Thyroid gland (tissue), 4 donors: ENCODE results near the gene SNORC.

Source experiments
- CTCF ChIP-seq, 6 experiments: fragments of 200-600 bp in 3 of 6; fragments of 450-650 bp in 3 of 6; sonication (generic) in 3 of 6; IDR thresholded peaks; one replicate each; pipeline ENCODE4 v1.5.1; 2016 to 2019; ENCODE audit warnings: antibody characterized with exemption in 6 of 6, mild to moderate bottlenecking in 2 of 6, inconsistent platforms in 1 of 6, moderate library complexity in 1 of 6
- POLR2A ChIP-seq, 2 donors: fragments of 450-650 bp; IDR thresholded peaks; one replicate each; pipeline ENCODE4 v1.6.1; 2017; ENCODE audit warnings: antibody characterized with exemption in 2 of 2, mild to moderate bottlenecking in 2 of 2, moderate library complexity in 1 of 2

DNA sequence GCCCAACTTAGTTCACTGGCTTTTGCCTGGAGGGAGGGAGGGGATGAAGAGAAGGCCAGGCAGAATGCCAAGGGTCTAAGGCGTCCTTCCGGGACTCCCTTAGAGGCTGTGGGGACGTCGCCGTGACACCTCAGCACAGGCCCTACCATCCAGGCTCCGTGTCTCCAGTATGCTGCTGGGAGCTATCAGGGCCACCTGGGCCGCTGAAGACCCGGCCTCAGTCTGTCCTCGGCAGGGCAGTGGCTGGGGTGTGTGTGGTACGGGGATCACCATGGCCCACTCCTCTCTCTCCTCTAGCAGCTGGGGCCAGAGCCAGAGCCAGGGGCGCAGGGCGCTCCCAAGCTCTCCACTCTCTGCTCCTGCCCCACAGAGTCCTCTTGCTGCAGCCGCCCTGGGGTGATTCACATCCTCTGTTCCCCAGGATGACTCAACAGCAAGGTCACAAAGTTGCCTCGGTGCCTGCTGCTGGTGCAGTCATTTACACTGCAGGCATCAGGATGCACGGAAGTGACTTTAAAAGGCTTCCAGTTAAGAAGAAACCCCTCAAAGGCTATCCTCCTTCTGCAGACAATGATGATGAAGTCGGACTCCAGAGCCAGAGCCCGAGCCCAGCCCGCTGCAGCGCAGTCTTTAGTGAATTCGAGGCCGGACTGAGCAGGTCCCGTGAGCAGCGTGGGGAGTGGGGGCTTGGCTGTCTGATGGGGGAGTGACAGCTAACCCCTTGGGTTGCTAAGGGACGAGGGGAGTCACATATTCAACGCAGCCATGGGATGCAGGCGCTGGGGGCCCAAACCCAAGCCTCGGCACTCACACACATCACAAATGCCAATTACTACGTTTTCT, 31.9 kb downstream of the SNORC start:
- no peak for TF ChIP-seq CTCF (IDR thresholded peaks at IDR 0.05)
- no peak for TF ChIP-seq POLR2A (IDR thresholded peaks at IDR 0.05)
